Measurements from ENCODE around the gene NOL3.

NOL3 gene

DNA sequence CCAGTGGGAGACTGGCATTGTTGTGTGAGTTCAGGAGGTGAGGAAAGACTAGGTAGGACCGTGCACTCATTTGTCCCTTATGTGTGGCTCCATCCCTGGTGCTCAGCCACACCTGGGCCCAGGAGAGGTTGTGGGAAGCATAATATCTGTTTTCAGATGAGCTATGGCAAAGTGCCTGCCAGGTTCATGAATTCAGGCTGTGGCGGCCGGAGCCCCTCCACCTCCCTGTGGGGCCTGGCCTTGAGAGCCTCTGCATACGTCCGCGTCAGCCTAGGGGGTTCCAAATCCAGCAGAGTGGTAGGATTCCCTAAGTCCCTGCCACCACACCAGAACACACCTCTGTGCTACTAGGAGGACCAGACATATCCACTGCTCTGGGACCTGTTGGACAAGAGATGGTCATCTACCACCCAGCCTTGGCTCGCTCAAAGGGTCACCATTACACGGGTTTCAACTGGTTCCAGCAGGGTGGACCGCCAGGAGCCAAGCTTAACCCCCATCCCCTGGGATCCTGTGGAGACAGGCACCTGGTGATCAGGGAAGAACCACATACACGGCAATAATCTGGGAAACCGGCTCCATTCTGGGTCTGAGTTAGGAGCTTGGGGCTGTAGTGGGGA, 21.6 kb upstream of the NOL3 start:
- H3K4me3 ChIP-seq (replicated peaks in 1 of 2; ENCODE audit: low read depth in 2 of 2, low read length in 2 of 2): no peak overlapping the region
- DNase-seq (ENCODE audit: low read depth in 2 of 2): no peak
- TF ChIP-seq, protein P1, sequence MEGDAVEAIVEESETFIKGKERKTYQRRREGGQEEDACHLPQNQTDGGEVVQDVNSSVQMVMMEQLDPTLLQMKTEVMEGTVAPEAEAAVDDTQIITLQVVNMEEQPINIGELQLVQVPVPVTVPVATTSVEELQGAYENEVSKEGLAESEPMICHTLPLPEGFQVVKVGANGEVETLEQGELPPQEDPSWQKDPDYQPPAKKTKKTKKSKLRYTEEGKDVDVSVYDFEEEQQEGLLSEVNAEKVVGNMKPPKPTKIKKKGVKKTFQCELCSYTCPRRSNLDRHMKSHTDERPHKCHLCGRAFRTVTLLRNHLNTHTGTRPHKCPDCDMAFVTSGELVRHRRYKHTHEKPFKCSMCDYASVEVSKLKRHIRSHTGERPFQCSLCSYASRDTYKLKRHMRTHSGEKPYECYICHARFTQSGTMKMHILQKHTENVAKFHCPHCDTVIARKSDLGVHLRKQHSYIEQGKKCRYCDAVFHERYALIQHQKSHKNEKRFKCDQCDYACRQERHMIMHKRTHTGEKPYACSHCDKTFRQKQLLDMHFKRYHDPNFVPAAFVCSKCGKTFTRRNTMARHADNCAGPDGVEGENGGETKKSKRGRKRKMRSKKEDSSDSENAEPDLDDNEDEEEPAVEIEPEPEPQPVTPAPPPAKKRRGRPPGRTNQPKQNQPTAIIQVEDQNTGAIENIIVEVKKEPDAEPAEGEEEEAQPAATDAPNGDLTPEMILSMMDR (IDR thresholded peaks at IDR 0.05; ENCODE audit: low read depth, low read length): no peak

DNA sequence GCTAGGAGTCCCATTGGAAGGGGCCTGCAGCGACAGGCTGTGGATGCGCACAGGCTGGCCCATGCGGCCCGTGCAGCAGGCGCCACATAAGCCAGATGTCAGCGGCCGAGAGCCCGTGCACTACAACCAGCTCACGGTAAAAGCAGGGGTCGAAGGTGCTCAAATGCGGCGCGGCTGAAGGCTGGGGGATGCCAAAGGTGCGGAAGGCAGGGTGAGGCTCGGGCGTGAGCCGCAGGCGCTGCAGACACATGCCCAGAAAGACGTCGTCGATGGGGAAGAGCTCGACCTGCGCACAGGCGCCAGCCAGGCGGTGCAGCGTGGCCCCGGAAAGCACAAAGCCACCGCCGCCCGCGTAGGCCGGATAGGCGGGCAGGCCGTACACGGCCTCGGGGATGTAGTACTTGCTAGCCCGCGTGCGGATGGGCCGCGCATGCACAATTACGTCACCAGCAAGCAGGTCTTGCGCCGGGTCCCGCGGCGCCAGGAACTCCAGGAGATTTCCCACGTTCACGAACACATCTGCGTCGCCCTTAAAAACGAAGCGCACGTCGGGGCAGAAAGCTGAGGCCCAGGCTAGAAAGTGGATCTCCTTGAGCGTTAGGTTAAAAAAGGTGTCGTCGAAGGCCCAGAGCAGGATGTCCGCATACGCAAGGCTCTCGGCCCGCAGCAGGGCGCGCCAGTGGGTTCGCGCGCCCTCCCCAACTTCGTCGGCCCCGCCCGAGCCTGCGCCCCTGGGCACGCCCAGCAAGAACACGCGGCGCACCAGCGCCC, 20.9 kb upstream of the NOL3 start:
- DNase-seq (ENCODE audit: low read depth in 2 of 2): no peak
- peak overlapping the region in 1 of 2 donors; percentile 66 for H3K4me3 ChIP-seq (replicated peaks in 1 of 2; ENCODE audit: low read depth in 2 of 2, low read length in 2 of 2)
- TF ChIP-seq, protein P1 (IDR thresholded peaks at IDR 0.05; ENCODE audit: low read depth, low read length): no peak

DNA sequence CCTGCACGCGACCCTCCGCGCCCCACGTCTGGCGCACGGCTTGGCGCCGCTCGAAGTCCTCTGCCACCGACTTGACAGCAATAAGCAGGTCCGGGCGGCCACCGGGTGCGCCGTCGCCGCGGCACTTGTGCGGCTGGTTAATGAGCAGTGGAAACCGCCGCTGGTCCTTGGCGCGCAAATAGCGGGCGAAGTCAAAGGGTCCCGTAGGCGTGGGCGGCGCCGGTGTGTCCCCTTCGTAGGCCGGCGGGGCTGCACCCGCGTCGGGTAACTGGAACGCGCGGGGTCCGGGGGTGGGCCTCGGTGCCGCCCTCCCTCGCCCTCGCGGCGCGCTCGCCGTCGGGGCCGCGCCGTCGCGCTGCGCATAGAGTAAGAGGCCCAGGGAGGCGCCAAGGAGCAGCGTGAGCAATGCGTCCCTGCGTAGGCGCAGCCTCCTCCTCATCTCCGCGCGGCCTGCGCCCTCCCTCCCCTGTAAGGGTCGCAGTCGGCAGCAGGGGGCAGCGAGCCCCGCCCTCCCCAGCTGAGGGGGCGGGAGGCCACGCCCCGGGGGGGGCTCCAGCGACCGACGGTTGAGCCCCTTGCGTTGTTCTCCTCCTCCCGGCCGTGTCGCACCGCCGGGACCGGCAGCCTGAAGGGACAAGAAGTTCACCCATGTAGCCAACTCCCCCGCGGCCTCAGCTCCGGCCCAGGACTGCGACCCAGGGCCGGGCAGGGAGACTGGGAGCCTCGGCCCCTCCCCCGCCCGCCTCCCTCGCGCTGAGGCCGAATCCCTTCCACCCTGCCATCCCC, 20.1 kb upstream of the NOL3 start:
- peak; percentile 68 to 83 for DNase-seq (ENCODE audit: low read depth in 2 of 2)
- TF ChIP-seq, protein P1 (IDR thresholded peaks at IDR 0.05; ENCODE audit: low read depth, low read length): no peak

DNA sequence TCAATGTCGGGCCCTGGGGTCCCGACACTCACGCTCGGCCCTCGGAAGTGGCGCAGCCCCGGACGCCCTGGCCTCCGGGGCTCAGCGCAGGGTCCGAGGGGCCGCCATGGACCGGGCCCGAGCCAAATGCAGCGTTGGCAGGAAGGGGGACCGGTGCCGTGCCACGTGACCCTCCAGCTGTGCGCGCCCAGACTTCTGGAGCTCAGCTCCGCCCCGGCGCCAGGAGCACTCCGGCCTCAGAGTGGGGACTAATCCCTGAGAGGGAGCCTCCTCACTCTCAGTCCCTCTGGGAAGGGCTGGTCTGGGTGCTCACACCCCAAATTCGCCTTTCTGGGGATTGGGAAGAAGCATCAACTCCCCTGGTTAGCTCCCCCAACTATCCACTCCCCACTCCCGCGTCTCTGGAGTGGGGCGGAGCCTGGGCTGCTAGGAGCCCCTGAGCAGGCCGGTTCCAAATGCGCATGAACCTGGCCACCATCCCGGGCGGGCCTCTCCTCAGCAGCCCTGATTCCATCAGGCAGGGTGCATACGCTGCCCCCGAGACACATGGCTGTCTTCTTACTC, 19.4 kb upstream of the NOL3 start, which contains the start of gene B3GNT9:
B3GNT9 (minus strand) TSS at position 166 of the 564 bp plus-strand sequence. CDS start 513 bp downstream, outside the sequence.
- H3K4me3 ChIP-seq (replicated peaks in 1 of 2; ENCODE audit: low read depth in 2 of 2, low read length in 2 of 2): peak within 1 kb of the TSS; percentile 56 to 66
- peak; percentile 80 for DNase-seq (ENCODE audit: low read depth in 2 of 2)
- TF ChIP-seq, protein P1 (IDR thresholded peaks at IDR 0.05; ENCODE audit: low read depth, low read length): no peak

More for the DNA sequence above, 20.1 kb upstream of the NOL3 start:
- H3K4me3 ChIP-seq (replicated peaks in 1 of 2; ENCODE audit: low read depth in 2 of 2, low read length in 2 of 2): peak overlapping the region; percentile 56 to 66

DNA sequence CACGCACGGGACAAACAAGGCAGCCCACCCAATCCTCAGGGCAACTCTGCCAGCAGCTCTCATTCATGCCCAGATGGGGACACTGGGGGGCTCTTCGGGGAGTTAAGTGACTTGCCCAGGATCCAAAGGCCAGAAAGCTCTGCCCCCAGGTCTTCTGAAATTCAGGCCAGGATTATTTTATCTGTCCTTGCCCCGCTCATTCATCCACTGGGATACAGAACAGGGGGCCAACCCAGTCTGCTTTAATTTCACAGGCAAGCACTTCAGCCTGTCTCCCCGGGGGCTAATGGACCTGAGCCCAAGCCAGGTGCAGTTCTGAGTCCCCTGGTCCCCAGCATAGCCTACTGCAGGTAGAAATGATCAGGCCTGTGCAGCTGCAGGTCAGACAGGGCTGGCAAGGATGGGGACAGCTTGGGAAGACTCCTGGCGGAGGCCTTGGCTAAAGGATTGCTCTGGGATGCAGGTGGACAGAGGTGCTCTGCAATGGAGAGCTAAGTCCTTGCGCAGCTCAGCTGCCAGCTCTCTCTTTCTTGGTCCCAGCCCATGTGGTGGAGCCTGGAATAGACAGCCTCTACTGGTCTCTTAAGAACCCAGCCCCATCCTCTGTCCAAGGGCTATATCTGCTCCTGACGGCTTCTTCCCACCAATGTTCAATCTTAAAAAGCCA, 18.8 kb upstream of the NOL3 start:
- TF ChIP-seq, protein P1 (IDR thresholded peaks at IDR 0.05; ENCODE audit: low read depth, low read length): peak; percentile 4
- DNase-seq (ENCODE audit: low read depth in 2 of 2): peak in 1 of 2 donors; percentile 15
- H3K4me3 ChIP-seq (replicated peaks in 1 of 2; ENCODE audit: low read depth in 2 of 2, low read length in 2 of 2): peak overlapping the region; percentile 56 to 66

Data from cardiac fibroblast (primary cell).